Neural cell (in vitro differentiated cells): Measurements from ENCODE around the gene NPFF. TPM values are rescaled to one million over a fixed set of nuclear protein-coding genes. Genes with fewer than 3 reads are reported as not detected.

Source experiments
- H2AFZ ChIP-seq: fragments of 200-600, 300-800 bp; sonication (generic), shearing (Covaris generic); 2 replicates; pipeline ENCODE4 v1.6.0; 2014; ENCODE audit warnings: low read depth, mild to moderate bottlenecking, antibody characterized with exemption, low read length, moderate library complexity
- H3F3A ChIP-seq: fragments of 200-600 bp; shearing (Covaris generic); 2 replicates; pipeline ENCODE4 v1.6.1; 2016; ENCODE audit warnings: mild to moderate bottlenecking, moderate library complexity, mixed read lengths, antibody characterized with exemption, low read length; ENCODE audit not compliant: insufficient read depth, poor library complexity, severe bottlenecking
- H3K27ac ChIP-seq: fragments of 200-600, 300-800 bp; sonication (generic), shearing (Covaris generic); 2 replicates; pipeline ENCODE4 v1.5.1; 2014; ENCODE audit warnings: mild to moderate bottlenecking, low read length, moderate library complexity
- H3K27me3 ChIP-seq: fragments of 300-800, 200-600 bp; sonication (generic), shearing (Covaris generic); 2 replicates; pipeline ENCODE4 v1.6.0; 2014; ENCODE audit warnings: mild to moderate bottlenecking, low read depth, low read length, moderate library complexity; ENCODE audit not compliant: insufficient read depth
- H3K36me3 ChIP-seq: fragments of 300-800, 200-600 bp; sonication (generic), shearing (Covaris generic); 2 replicates; pipeline ENCODE4 v1.5.1; 2014; ENCODE audit warnings: mild to moderate bottlenecking, antibody characterized with exemption, low read length, moderate library complexity; ENCODE audit not compliant: insufficient read depth
- H3K4me2 ChIP-seq: fragments of 300-800, 200-600 bp; sonication (generic), shearing (Covaris generic); 2 replicates; pipeline ENCODE4 v1.6.0; 2014; ENCODE audit warnings: mild to moderate bottlenecking, low read length
- H3K4me3 ChIP-seq: fragments of 300-800, 200-600 bp; sonication (generic), shearing (Covaris generic); 2 replicates; pipeline ENCODE4 v1.5.1; 2014; ENCODE audit warnings: mild to moderate bottlenecking, low read length, moderate library complexity
- H3K79me2 ChIP-seq: fragments of 200-600 bp; shearing (Covaris generic); replicated peaks from 2 replicates; pipeline ENCODE4 v1.6.0; 2014; ENCODE audit warnings: mild to moderate bottlenecking, low read length, moderate library complexity; ENCODE audit not compliant: insufficient read depth
- H3K9ac ChIP-seq: fragments of 300-800, 200-600 bp; sonication (generic), shearing (Covaris generic); 2 replicates; pipeline ENCODE4 v1.6.1; 2016; ENCODE audit warnings: mild to moderate bottlenecking, low read length, mixed read lengths
- H3K9me2 ChIP-seq: fragments of 200-600 bp; shearing (Covaris generic); 2 replicates; pipeline ENCODE4 v1.6.1; 2016; ENCODE audit warnings: mild to moderate bottlenecking, low read length, mixed read lengths; ENCODE audit not compliant: insufficient read depth
- H3K9me3 ChIP-seq: fragments of 200-600, 300-800 bp; sonication (generic), shearing (Covaris generic); 2 replicates; pipeline ENCODE4 v1.6.1; 2016; ENCODE audit warnings: mild to moderate bottlenecking, mixed run types, low read length, moderate library complexity, mixed read lengths
- H4K20me1 ChIP-seq: fragments of 200-600 bp; shearing (Covaris generic); 2 replicates; pipeline ENCODE4 v1.6.1; 2016; ENCODE audit warnings: mild to moderate bottlenecking, mixed run types; ENCODE audit not compliant: insufficient read depth
- CTCF ChIP-seq: fragments of 450-650 bp; IDR thresholded peaks from 2 replicates; pipeline ENCODE4 v1.5.1; 2014; ENCODE audit warnings: antibody characterized with exemption, mild to moderate bottlenecking, moderate library complexity; ENCODE audit not compliant: poor library complexity, severe bottlenecking
- EP300 ChIP-seq: fragments of 450-650 bp; conservative IDR thresholded peaks from 2 replicates; pipeline ENCODE4 v1.6.1; 2014; ENCODE audit warnings: antibody characterized with exemption, mild to moderate bottlenecking, moderate library complexity; ENCODE audit not compliant: poor library complexity, severe bottlenecking
- EZH2 ChIP-seq: fragments of 200-600, 300-800 bp; shearing (Covaris generic), sonication (generic); IDR thresholded peaks from 2 replicates; pipeline ENCODE4 v1.6.1; 2014; ENCODE audit warnings: antibody characterized with exemption, low read length, borderline replicate concordance, mild to moderate bottlenecking; ENCODE audit not compliant: insufficient read depth, poor library complexity, severe bottlenecking
- MXI1 ChIP-seq: fragments of 450-650 bp; conservative IDR thresholded peaks from 2 replicates; pipeline ENCODE4 v1.6.1; 2014; ENCODE audit warnings: antibody characterized with exemption, mild to moderate bottlenecking; ENCODE audit not compliant: poor library complexity, severe bottlenecking
- POLR2AphosphoS5 ChIP-seq: IDR thresholded peaks from 2 replicates; pipeline ENCODE4 v1.6.1; 2012
- RAD21 ChIP-seq: fragments of 450-650 bp; conservative IDR thresholded peaks from 2 replicates; pipeline ENCODE4 v1.6.1; 2014; ENCODE audit warnings: antibody characterized with exemption, mild to moderate bottlenecking, moderate library complexity
- REST ChIP-seq: IDR thresholded peaks from 2 replicates; pipeline ENCODE4 v1.6.1; 2012; ENCODE audit warnings: borderline replicate concordance
- SMC3 ChIP-seq: fragments of 450-650 bp; conservative IDR thresholded peaks from 2 replicates; pipeline ENCODE4 v1.6.1; 2014; ENCODE audit warnings: antibody characterized with exemption, mild to moderate bottlenecking, moderate library complexity; ENCODE audit not compliant: poor library complexity
- TAF1 ChIP-seq: IDR thresholded peaks from 2 replicates; pipeline ENCODE4 v1.6.1; 2012; ENCODE audit warnings: low read depth
- polyA plus RNA-seq: library from polyadenylated mRNA; depleted of rRNA; stranded (reverse); fragments of >200 nt; gene quantifications from 2 replicates; pipeline ENCODE4 v1.2.3, GENCODE V29; 2014

NPFF gene
- polyA plus RNA-seq, 1 donor from 2014 or later: not detected

GRCh38 chr12:53502331-53502730 is 5.0 kb downstream of the NPFF start:
- Histone ChIP-seq H3K9me2 (no peaks in the 10 kb centered on the region), H3K27me3 (no peaks in the 10 kb centered on the region), H3K27ac (no peak overlapping the region), H3K9me3 (no peaks in the 10 kb centered on the region), H3F3A (peaks cover 13% of the 10 kb centered on the region), H2AFZ (no peak overlapping the region), H3K36me3 (peaks cover 3% of the 10 kb centered on the region), H3K79me2 (peaks cover 30% of the 10 kb centered on the region), H3K9ac (peak overlapping the region; percentile 88), H3K4me3 (peak overlapping the region; percentile 71), H4K20me1 (no peaks in the 10 kb centered on the region), H3K4me2 (peak overlapping the region; percentile 100)
- TF ChIP-seq TAF1: no peak
- no peak for TF ChIP-seq POLR2AphosphoS5
- TF ChIP-seq SMC3: no peak

- Histone ChIP-seq H3K27me3 (no peaks in the 10 kb centered on the region), H3K36me3 (peaks cover 3% of the 10 kb centered on the region), H3K4me2 (peak overlapping the region; percentile 100), H3K9ac (peak overlapping the region; percentile 88), H4K20me1 (no peaks in the 10 kb centered on the region), H3K4me3 (peak overlapping the region; percentile 71), H3K9me3 (no peaks in the 10 kb centered on the region), H3F3A (peaks cover 13% of the 10 kb centered on the region), H3K27ac (peak overlapping the region; percentile 99), H3K9me2 (no peaks in the 10 kb centered on the region), H3K79me2 (peaks cover 37% of the 10 kb centered on the region), H2AFZ (peak overlapping the region; percentile 41)
- TF ChIP-seq MXI1 (no peak), EP300 (no peak), CTCF (no peak), EZH2 (no peak), REST (no peak), TAF1 (no peak), SMC3 (no peak), POLR2AphosphoS5 (no peak), RAD21 (no peak)
Measured at GRCh38 chr12:53501615-53502181, 5.6 kb downstream of the NPFF start.
